Measurements from ENCODE around the gene SCCPDH. TPM values are rescaled to one million over a fixed set of nuclear protein-coding genes. Genes with fewer than 3 reads are reported as not detected.

Gene SCCPDH
- total and polyA plus RNA-seq, 9 of the 15 experiments (the other 6 are each of a cell fraction or from before 2014, with no cell fraction given) = 7.0 to 61.9 (median 38.3) TPM

DNA sequence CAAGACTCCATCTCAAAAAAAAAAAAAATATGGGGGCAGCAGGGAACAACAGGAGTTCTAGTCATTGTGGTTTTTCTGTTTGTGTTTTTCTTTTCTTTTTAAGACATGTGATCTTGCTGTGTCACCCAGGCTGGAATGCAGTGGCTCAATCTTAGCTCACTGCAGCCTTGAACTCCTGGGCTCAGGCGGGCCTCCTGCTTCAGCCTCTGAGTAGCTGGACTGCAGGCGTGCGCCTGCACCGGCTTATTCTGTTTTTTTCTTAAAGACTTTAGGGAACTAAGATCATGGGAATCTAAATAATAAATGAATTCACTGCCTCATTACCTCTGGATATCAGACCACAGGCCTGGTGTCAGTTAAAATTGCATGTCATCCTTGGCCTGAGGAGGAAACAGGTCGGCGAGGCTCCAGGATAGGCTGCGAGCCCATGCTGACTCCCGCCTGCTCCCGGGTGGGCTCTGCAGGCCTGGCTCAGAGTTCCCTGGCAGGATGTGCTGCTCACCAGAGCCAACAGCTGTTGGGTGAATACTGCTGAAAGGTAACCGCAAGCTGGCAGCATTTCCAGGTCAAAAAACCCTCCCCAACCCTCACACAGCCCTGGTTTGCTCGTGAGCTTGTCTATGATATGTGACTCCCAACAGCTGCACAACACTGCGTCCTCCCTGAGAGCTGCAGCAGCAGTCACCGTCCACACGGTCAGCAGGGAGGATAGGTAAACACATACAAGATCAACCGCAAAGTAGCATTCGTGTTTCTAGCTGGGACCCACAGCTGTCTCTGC is 58.1 kb downstream of the SCCPDH start (continued):
- TF ChIP-seq, protein P1, sequence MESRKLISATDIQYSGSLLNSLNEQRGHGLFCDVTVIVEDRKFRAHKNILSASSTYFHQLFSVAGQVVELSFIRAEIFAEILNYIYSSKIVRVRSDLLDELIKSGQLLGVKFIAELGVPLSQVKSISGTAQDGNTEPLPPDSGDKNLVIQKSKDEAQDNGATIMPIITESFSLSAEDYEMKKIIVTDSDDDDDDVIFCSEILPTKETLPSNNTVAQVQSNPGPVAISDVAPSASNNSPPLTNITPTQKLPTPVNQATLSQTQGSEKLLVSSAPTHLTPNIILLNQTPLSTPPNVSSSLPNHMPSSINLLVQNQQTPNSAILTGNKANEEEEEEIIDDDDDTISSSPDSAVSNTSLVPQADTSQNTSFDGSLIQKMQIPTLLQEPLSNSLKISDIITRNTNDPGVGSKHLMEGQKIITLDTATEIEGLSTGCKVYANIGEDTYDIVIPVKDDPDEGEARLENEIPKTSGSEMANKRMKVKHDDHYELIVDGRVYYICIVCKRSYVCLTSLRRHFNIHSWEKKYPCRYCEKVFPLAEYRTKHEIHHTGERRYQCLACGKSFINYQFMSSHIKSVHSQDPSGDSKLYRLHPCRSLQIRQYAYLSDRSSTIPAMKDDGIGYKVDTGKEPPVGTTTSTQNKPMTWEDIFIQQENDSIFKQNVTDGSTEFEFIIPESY (CRISPR knock-in tag; IDR thresholded peaks at IDR 0.05) = peak; percentile 52; the same call in 1 of the 2 replicates
- TF ChIP-seq NFE2 (IDR thresholded peaks at IDR 0.05; ENCODE audit: low read depth) = peak; percentile 51
- peak; percentile 33 to 37; a peak in 1 of 4 replicates for TF ChIP-seq TEAD1 (CRISPR knock-in tag; IDR thresholded peaks at IDR 0.05)
- no peak for TF ChIP-seq PCBP1 (IDR thresholded peaks at IDR 0.05; ENCODE audit: low read depth, low read length, poor library complexity, severe bottlenecking)
- TF ChIP-seq CHD2 (IDR thresholded peaks at IDR 0.05; ENCODE audit: low read depth, low read length) = no peak
- peak; percentile 69; the same call in 1 of the 2 replicates for TF ChIP-seq SOX6 (IDR thresholded peaks at IDR 0.05)
- TF ChIP-seq L3MBTL2 (IDR thresholded peaks at IDR 0.05) = peak; percentile 75
- TF ChIP-seq, protein P2, sequence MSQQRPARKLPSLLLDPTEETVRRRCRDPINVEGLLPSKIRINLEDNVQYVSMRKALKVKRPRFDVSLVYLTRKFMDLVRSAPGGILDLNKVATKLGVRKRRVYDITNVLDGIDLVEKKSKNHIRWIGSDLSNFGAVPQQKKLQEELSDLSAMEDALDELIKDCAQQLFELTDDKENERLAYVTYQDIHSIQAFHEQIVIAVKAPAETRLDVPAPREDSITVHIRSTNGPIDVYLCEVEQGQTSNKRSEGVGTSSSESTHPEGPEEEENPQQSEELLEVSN (IDR thresholded peaks at IDR 0.05; ENCODE audit: borderline replicate concordance in 1 of 2, extremely low read depth in 1 of 2, insufficient read depth in 1 of 2, insufficient read length in 1 of 2, low read depth in 1 of 2, low read length in 1 of 2, poor library complexity in 1 of 2, severe bottlenecking in 1 of 2) = peak in 1 of 2 experiments; percentile 55
- TF ChIP-seq PHF21A (IDR thresholded peaks at IDR 0.05; ENCODE audit: borderline replicate concordance, low read depth) = no peak
- 0 out of 2 replicates have a peak, but pooled peaks have one; percentile 20 for TF ChIP-seq SMARCA4 (IDR thresholded peaks at IDR 0.05)
- TF ChIP-seq XRCC4 (IDR thresholded peaks at IDR 0.05; ENCODE audit: extremely low read depth, insufficient read depth, insufficient read length) = no peak
- TF ChIP-seq ZSCAN32 (CRISPR knock-in tag; IDR thresholded peaks at IDR 0.05) = no peak
- no peak for TF ChIP-seq HCFC1 (IDR thresholded peaks at IDR 0.05; ENCODE audit: low read depth, low read length)
- TF ChIP-seq TRIM24 (IDR thresholded peaks at IDR 0.05) = peak in 1 of 2 experiments; percentile 44; a peak in 1 of 4 replicates
- TF ChIP-seq ESRRA (IDR thresholded peaks at IDR 0.05; ENCODE audit: borderline replicate concordance, low read depth) = peak; percentile 22; the same call in 1 of the 2 replicates
- peak; percentile 37; the same call in 1 of the 2 replicates for TF ChIP-seq ATF7 (IDR thresholded peaks at IDR 0.05)
- TF ChIP-seq, protein P3, sequence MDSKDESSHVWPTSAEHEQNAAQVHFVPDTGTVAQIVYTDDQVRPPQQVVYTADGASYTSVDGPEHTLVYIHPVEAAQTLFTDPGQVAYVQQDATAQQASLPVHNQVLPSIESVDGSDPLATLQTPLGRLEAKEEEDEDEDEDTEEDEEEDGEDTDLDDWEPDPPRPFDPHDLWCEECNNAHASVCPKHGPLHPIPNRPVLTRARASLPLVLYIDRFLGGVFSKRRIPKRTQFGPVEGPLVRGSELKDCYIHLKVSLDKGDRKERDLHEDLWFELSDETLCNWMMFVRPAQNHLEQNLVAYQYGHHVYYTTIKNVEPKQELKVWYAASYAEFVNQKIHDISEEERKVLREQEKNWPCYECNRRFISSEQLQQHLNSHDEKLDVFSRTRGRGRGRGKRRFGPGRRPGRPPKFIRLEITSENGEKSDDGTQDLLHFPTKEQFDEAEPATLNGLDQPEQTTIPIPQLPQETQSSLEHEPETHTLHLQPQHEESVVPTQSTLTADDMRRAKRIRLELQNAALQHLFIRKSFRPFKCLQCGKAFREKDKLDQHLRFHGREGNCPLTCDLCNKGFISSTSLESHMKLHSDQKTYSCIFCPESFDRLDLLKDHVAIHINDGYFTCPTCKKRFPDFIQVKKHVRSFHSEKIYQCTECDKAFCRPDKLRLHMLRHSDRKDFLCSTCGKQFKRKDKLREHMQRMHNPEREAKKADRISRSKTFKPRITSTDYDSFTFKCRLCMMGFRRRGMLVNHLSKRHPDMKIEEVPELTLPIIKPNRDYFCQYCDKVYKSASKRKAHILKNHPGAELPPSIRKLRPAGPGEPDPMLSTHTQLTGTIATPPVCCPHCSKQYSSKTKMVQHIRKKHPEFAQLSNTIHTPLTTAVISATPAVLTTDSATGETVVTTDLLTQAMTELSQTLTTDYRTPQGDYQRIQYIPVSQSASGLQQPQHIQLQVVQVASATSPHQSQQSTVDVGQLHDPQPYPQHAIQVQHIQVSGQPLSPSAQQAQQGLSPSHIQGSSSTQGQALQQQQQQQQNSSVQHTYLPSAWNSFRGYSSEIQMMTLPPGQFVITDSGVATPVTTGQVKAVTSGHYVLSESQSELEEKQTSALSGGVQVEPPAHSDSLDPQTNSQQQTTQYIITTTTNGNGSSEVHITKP (IDR thresholded peaks at IDR 0.05; ENCODE audit: partially characterized antibody) = peak; percentile 31
- no peak for TF ChIP-seq GABPA (tag; conservative IDR thresholded peaks at IDR 0.05; ENCODE audit: low read depth)
- TF ChIP-seq, protein P4, sequence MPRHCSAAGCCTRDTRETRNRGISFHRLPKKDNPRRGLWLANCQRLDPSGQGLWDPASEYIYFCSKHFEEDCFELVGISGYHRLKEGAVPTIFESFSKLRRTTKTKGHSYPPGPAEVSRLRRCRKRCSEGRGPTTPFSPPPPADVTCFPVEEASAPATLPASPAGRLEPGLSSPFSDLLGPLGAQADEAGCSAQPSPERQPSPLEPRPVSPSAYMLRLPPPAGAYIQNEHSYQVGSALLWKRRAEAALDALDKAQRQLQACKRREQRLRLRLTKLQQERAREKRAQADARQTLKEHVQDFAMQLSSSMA (CRISPR knock-in tag; IDR thresholded peaks at IDR 0.05) = no peak
- no peak for TF ChIP-seq RBM39 (optimal IDR thresholded peaks at IDR 0.05; ENCODE audit: low read depth, low read length)
- TF ChIP-seq ZNF316 (IDR thresholded peaks at IDR 0.05) = peak; percentile 64
- TF ChIP-seq ZNF384 (IDR thresholded peaks at IDR 0.05; ENCODE audit: low read depth, low read length) = peak; percentile 54; the same call in 1 of the 2 replicates
